HG03571 (cell line): Measurements from ENCODE around the gene CSHL1.
A peak's percentile ranks its signal among the peaks of the same experiment; 100 is the strongest.

Experiments
- ATAC-seq: cut with Tn5 transposase; IDR thresholded peaks from one replicate; pipeline ENCODE4 v1.9.1; 2021; ENCODE audit not compliant: unreplicated experiment

The CSHL1 gene

GRCh38 chr17:63911041-63911635 lies at the start of gene CSHL1:
CSHL1 (minus strand) TSS chr17:63911258; CDS start chr17:63911196, 62 bp downstream.
- ATAC-seq, result no peak

GRCh38 chr17:63960430-63960829 lies 49.4 kb upstream of the CSHL1 start:
- ATAC-seq, result no peak

- no peak for ATAC-seq
Observed at GRCh38 chr17:63960006-63960405, 48.9 kb upstream of the CSHL1 start.

- no peak for ATAC-seq
Observed at GRCh38 chr17:63956296-63956920, 45.4 kb upstream of the CSHL1 start.

GRCh38 chr17:63955791-63956190 lies 44.7 kb upstream of the CSHL1 start:
- ATAC-seq, result no peak

- no peak for ATAC-seq
Observed at GRCh38 chr17:63955232-63955631, 44.2 kb upstream of the CSHL1 start.

GRCh38 chr17:63954402-63955063 lies 43.5 kb upstream of the CSHL1 start:
- no peak for ATAC-seq

- ATAC-seq, result no peak
Observed at GRCh38 chr17:63950940-63951907, 40.2 kb upstream of the CSHL1 start.

GRCh38 chr17:63949576-63950250 lies 38.7 kb upstream of the CSHL1 start:
- ATAC-seq, result no peak

- no peak for ATAC-seq
Observed at GRCh38 chr17:63948521-63948920, 37.5 kb upstream of the CSHL1 start.

- ATAC-seq, result no peak
Observed at GRCh38 chr17:63947711-63948330, 36.8 kb upstream of the CSHL1 start.

GRCh38 chr17:63946440-63947363 lies 35.6 kb upstream of the CSHL1 start:
- ATAC-seq, result peak; percentile 51

- no peak for ATAC-seq
Observed at GRCh38 chr17:63945784-63946439, 34.9 kb upstream of the CSHL1 start.

GRCh38 chr17:63944736-63945499 lies 33.9 kb upstream of the CSHL1 start:
- ATAC-seq, result no peak

- ATAC-seq, result no peak
Observed at GRCh38 chr17:63943745-63944144, 32.7 kb upstream of the CSHL1 start.

- ATAC-seq, result no peak
Observed at GRCh38 chr17:63942309-63942985, 31.4 kb upstream of the CSHL1 start.

- ATAC-seq, result no peak
Observed at GRCh38 chr17:63941751-63942150, 30.7 kb upstream of the CSHL1 start.
